ENCODE data around the gene PKD2. TPM values are rescaled to one million over a fixed set of nuclear protein-coding genes. Genes with fewer than 3 reads are reported as not detected.

Gene PKD2
- total and polyA plus RNA-seq, 4 donors, result 8.5 to 71.2 (median 17.1) TPM

GRCh38 chr4:88108747-88109122 lies 101.3 kb downstream of the PKD2 start:
- Histone ChIP-seq H3K9me3 (ENCODE audit: control insufficient read depth in 4 of 4, insufficient read depth in 3 of 4, low read length in 3 of 4) (no peaks in the 10 kb centered on the region), H3K36me3 (ENCODE audit: control insufficient read depth in 4 of 4, insufficient read depth in 4 of 4, low read length in 4 of 4) (peaks cover 0 to 5% (median 1%) of the 10 kb centered on the region in 4 donors), H3K4me1 (ENCODE audit: control insufficient read depth in 5 of 5, insufficient read depth in 5 of 5, low read length in 5 of 5) (peaks cover 0 to 8% (median 2%) of the 10 kb centered on the region in 5 donors), H3K9ac (ENCODE audit: insufficient read depth in 1 of 2, low read length in 2 of 2) (no peak overlapping the region), H3K27me3 (ENCODE audit: control insufficient read depth in 3 of 3, insufficient read depth in 3 of 3, low read length in 2 of 3) (no peaks in the 10 kb centered on the region), H3K4me3 (no peak overlapping the region), H3K27ac (ENCODE audit: low read depth in 1 of 2, low read length in 1 of 2) (no peak overlapping the region)
- TF ChIP-seq CTCF (IDR thresholded peaks at IDR 0.05; ENCODE audit: control extremely low read depth, extremely low read depth), result no peak
- ATAC-seq (ENCODE audit: insufficient read depth, low FRiP score) (no peak), DNase-seq (no peak)
- WGBS, 2 donors, result 95 to 97% methylated on average over 5 of the region's 5 CpGs

GRCh38 chr4:88109123-88109881 lies 101.9 kb downstream of the PKD2 start:
- Histone ChIP-seq H3K27me3 (ENCODE audit: control insufficient read depth in 3 of 3, insufficient read depth in 3 of 3, low read length in 2 of 3) (no peaks in the 10 kb centered on the region), H3K4me1 (ENCODE audit: control insufficient read depth in 5 of 5, insufficient read depth in 5 of 5, low read length in 5 of 5) (peaks cover 0 to 8% (median 2%) of the 10 kb centered on the region in 5 donors), H3K9ac (ENCODE audit: insufficient read depth in 1 of 2, low read length in 2 of 2) (no peak overlapping the region), H3K9me3 (ENCODE audit: control insufficient read depth in 4 of 4, insufficient read depth in 3 of 4, low read length in 3 of 4) (no peaks in the 10 kb centered on the region), H3K36me3 (ENCODE audit: control insufficient read depth in 4 of 4, insufficient read depth in 4 of 4, low read length in 4 of 4) (peaks cover 0 to 5% (median 2%) of the 10 kb centered on the region in 4 donors), H3K27ac (ENCODE audit: low read depth in 1 of 2, low read length in 1 of 2) (no peak overlapping the region), H3K4me3 (no peak overlapping the region)
- ATAC-seq (ENCODE audit: insufficient read depth, low FRiP score), result no peak
- no peak for TF ChIP-seq CTCF (IDR thresholded peaks at IDR 0.05; ENCODE audit: control extremely low read depth, extremely low read depth)
- WGBS, 2 donors, result 86 to 94% methylated on average over 5 of the region's 5 CpGs
- DNase-seq, result no peak

GRCh38 chr4:88110826-88111225 lies 103.4 kb downstream of the PKD2 start:
- ATAC-seq (ENCODE audit: insufficient read depth, low FRiP score), result no peak
- DNase-seq, result no peak
- no peak for TF ChIP-seq CTCF (IDR thresholded peaks at IDR 0.05; ENCODE audit: control extremely low read depth, extremely low read depth)
- no peak overlapping the region for H3K27ac ChIP-seq (ENCODE audit: low read depth in 1 of 2, low read length in 1 of 2)
- no peaks in the 10 kb centered on the region for H3K9me3 ChIP-seq (ENCODE audit: control insufficient read depth in 4 of 4, insufficient read depth in 3 of 4, low read length in 3 of 4)
- WGBS, 2 donors, result 79 to 88% methylated on average over 2 of the region's 2 CpGs
- peaks cover 0 to 5% (median 2%) of the 10 kb centered on the region in 4 donors for H3K36me3 ChIP-seq (ENCODE audit: control insufficient read depth in 4 of 4, insufficient read depth in 4 of 4, low read length in 4 of 4)
- peaks cover 0 to 8% (median 2%) of the 10 kb centered on the region in 5 donors for H3K4me1 ChIP-seq (ENCODE audit: control insufficient read depth in 5 of 5, insufficient read depth in 5 of 5, low read length in 5 of 5)
- no peaks in the 10 kb centered on the region for H3K27me3 ChIP-seq (ENCODE audit: control insufficient read depth in 3 of 3, insufficient read depth in 3 of 3, low read length in 2 of 3)
- no peak overlapping the region for H3K9ac ChIP-seq (ENCODE audit: insufficient read depth in 1 of 2, low read length in 2 of 2)
- H3K4me3 ChIP-seq, result no peak overlapping the region

Data from lung (tissue), 12 donors.